Left lobe of liver (tissue), 2 donors: ENCODE results near the gene VNN1. TPM values are rescaled to one million over a fixed set of nuclear protein-coding genes. Genes with fewer than 3 reads are reported as not detected.

Source experiments
- ATAC-seq: fragments of 200-7000 bp; cut with Tn5 transposase; one replicate; pipeline ENCODE4 v1.9.1; 2020; ENCODE audit warnings: mild to moderate bottlenecking, moderate library complexity
- DNase-seq: peaks from one replicate; pipeline ENCODE4 v3.0.0-alpha.2; 2020; ENCODE audit warnings: low spot score
- total RNA-seq: library from RNA; stranded (reverse); gene quantifications from one replicate; pipeline ENCODE4 v1.2.1, GENCODE V29; 2021
- donor health status: DM: no; HTN: no; CAD: no; lungs with moderate emphysema.
- donor health status: DM: no; HTN: yes; CAD: no.

VNN1 gene, protein sequence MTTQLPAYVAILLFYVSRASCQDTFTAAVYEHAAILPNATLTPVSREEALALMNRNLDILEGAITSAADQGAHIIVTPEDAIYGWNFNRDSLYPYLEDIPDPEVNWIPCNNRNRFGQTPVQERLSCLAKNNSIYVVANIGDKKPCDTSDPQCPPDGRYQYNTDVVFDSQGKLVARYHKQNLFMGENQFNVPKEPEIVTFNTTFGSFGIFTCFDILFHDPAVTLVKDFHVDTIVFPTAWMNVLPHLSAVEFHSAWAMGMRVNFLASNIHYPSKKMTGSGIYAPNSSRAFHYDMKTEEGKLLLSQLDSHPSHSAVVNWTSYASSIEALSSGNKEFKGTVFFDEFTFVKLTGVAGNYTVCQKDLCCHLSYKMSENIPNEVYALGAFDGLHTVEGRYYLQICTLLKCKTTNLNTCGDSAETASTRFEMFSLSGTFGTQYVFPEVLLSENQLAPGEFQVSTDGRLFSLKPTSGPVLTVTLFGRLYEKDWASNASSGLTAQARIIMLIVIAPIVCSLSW
- total RNA-seq: 74.8 TPM

DNA sequence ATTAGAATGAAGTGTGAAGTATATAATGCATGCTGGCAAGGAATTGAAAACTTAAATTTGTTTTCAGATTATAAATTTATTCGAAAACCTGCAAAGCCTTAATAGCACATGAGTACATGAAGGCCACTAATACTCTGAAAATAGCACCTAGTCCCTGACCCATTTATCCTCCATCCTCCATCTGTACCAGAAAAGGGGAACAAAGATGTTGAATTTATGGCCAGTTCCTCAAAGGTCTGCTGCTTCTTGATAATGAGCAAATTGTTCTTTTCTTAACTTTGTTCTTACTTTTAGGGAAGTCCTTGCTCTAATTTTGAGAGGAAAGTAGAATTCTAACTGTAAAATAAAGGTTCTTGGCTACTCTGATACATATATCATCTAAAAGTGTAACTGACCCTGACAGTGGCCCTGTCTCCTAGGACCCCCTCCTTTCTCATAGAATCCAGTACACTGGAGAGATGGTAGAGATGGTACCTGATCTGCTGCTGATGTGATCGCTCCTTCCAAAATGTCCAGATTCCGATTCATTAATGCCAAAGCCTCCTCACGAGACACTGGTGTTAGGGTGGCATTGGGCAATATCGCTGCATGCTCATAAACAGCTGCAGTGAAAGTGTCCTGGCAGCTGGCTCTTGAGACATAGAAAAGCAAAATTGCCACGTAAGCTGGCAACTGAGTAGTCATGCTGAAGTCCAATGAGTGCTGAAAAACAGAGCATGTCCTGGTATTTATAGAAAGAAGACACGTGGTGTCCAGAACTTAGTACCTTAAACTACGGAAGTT lies at the start of gene VNN1:
TSS of gene VNN1 (minus strand) at position 704 of the 783 bp plus-strand sequence. CDS start at position 684, 20 bp downstream.
- peak; percentile 65 for ATAC-seq
- DNase-seq: peak; percentile 88

DNA sequence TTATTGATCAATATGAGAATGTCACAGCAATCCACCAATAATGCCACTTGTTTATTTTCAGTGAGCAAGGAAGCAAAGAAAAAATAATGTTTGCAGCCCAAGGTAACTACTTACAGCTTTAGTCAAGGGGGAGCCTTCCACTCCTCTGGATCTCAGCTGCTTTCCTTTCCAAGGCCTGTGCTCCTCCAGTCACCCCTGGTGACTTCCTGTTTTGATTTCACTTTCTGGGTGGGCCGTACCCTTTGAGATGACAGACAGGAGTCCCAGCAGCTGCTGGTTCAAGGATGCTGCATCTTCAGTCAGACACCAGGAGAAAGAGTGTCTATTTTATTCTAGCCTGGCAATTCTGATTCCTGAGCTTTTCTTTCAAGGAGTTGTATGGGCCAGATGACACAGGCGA lies 49.4 kb upstream of the VNN1 start:
- no peak for ATAC-seq
- no peak for DNase-seq

DNA sequence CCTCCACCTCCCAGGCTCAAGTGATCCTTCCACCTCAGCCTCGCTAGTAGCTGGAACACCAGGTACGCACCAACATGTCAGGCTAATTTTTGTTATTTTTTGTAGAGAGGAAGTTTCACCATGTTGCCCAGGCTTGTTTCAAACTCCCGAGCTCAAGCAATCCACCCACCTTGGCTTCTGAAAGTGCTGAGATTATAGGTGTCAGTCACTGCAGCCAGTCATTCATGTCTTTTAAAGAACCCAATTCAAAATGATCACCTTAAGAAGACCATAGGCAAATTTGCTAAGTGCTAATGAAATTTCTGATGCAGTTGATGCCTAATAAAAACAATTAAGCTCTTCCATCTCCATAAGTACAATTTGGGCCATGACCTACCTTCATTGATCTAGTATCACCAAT lies 46.4 kb upstream of the VNN1 start:
- no peak for ATAC-seq
- DNase-seq: no peak

DNA sequence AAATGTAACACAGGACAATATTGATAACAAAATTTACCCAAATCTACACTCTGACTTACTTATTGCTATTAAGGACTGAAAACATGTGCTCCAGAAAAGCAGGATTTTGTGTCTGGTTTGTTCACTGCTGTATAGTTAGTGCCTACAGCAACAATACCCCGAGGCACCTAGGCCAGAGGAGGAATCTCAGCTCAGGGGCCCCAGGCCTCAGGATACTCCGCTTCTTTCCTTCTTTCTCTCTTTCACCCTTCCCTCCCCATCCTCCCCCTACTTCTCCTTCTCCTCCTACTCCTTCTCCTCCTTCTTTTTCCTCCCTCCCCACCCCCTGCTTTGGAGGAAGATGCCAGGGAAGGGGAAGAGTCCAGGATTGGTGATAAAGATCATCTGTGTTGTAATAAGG lies 44.8 kb upstream of the VNN1 start:
- no peak for DNase-seq
- ATAC-seq: no peak

DNA sequence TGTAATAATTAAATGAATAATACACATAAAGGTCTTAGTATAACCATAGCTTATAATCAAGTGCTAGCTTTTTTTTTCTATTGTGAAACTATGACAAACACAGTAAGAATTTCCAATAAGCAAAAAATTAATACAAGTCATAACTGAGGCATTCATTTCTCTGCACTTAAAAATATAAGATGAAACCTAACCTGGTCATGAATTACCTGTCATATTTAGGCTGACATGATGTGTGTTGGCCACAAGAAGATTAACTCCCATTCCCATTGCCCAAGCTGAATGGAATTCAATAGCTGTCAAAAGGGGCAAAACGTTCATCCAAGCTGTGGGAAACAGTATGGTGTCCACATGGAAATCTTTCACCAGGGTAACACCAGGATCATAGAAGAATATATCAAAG lies 38.4 kb upstream of the VNN1 start:
- no peak for DNase-seq
- ATAC-seq: no peak

DNA sequence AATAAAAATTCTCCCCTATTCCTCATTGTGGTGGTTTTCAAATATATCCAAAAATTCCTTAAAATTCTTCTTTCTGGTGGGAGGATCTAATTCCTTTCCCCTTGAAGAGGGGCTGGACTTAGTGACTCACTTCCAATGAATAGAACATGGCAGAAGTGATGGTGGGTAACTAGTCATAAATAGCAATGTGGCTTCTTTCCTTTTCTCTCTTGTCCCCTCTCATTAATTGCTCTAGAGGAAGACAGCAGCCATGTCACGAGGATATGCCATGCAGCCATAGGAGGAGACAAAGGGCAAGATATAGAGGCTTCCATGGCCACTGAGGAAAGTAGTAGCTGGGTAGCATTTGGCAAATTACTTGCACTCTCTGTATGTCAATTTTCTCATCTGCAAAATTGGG lies 38.0 kb upstream of the VNN1 start:
- DNase-seq (no peak), ATAC-seq (no peak)

DNA sequence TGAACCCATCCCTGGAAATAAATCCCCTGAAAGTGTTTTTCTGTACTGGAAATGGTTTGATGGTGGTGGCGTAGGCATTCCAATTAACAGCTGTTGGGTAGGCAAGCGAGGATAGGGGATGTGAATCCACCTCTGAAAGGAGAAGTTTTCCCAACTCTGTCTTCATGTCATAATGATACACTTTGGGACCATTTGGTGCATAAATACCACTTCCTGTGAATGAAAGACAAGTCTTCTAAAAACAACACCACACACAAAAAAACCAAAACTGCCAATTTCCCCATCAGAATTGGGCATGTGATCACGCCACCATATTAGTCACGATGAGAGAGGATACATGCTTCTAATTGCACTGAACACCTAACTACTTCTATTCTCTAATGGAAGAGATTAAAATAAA lies 37.5 kb upstream of the VNN1 start:
- DNase-seq (no peak), ATAC-seq (no peak)

DNA sequence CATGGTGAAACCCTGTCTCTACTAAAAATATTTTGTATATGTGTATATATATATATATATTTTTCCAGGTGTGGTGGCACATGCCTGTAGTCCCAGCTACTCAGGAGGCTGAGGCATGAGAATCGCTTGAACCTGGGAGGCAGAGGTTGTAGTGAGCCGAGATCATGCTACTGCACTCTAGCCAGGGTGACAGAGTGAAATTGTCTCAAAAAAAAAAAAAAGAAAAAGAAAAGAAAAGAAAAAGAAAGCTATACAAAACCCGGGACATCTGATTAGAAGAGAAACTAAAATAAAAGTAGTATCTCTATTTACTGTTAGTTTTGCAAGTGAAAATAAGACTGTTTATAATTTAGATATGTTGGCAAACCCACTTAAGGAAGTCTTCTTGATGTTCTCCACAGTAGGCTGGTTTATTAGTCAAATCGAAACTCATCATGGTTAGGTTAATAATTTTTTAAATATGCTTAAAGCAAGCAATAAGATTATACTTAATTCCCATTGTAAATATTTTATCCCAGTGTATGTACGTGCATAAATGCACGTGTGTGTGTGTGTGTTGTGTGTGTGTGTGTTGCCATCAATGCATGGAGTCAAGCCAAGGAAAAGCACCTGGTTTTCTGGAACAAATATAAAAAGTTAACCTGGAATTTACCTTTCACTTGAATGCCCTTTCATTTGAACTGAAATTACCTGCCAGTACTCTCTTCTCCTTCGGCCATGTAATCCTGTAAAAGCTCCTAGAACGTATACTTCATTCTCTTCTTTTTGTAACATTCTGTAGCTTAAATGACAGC lies 36.8 kb upstream of the VNN1 start:
- ATAC-seq: peak; percentile 57
- DNase-seq: no peak

DNA sequence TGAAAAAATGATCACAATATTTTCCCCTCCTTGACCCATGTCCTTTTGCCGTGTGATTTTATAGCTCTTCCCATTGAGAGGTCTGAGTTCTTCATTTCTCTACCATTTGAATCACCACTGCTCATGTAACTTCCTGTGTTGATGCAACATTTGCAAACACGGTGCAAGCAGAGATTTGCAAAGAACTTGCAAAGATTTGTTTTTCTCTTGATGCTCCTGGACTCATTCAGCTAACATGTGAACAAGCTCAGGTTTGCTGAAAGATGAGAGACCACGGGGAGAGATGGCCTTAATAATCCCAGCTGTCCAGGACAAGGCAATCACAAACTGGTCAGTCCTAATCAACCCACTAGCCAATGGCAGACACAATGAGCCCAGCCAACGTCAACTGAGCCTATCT lies 35.3 kb upstream of the VNN1 start:
- ATAC-seq: peak; percentile 77
- no peak for DNase-seq

DNA sequence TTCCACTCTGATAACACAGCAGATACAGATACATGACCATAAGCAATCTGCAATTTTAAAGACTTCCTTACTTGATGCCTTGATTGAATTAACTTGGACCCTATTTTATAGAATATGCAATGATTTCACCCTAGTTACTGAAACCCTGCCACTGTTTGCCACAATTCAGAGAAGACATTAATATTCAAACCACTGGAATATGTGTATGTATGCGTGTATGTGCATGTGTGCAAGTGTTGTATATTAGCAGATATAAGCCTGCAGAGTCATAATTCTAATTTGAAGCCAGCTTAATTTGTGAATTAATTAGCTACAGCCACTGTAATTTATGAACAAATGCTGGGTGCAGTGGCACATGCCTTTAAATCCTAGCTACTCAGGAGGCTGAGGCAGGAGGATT lies 34.6 kb upstream of the VNN1 start:
- DNase-seq (no peak), ATAC-seq (no peak)

DNA sequence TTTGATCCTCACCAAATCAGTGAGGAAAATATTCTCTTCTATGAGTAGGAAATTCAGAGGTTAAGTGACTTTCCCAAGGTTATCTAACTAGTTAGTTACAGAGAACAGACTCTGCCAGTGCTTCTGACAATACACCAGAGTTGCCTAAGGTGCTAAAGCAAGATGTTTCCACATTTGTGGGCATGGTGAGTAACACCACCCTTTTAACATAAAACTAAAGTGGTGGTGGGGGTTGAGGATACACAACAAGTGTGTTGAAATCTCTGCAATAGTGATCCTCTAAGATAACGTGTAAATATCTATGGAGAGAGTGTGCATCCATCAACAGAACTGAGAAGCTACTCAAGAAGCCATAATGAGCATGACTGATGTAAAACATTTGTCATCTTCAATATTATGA lies 32.2 kb upstream of the VNN1 start:
- no peak for ATAC-seq
- no peak for DNase-seq

DNA sequence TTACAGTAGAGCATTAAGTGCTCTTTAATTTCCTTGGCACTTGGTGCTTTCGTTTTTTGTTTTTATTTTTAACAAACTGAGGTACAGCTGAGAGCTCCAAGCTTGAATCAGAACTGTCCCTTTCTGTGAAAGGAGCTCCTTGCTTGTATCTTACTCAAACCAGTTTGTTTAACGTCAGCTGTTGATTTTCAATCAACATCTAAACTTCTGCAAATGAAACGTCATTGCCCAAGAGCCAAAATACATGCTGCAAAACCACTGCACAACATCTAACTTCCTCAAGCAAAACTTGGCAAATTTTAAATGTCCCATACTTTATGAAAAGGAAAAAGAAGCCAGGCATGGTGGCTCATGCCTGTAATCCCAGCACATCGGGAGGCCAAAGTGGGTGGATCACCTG lies 28.6 kb upstream of the VNN1 start:
- ATAC-seq (no peak), DNase-seq (no peak)

DNA sequence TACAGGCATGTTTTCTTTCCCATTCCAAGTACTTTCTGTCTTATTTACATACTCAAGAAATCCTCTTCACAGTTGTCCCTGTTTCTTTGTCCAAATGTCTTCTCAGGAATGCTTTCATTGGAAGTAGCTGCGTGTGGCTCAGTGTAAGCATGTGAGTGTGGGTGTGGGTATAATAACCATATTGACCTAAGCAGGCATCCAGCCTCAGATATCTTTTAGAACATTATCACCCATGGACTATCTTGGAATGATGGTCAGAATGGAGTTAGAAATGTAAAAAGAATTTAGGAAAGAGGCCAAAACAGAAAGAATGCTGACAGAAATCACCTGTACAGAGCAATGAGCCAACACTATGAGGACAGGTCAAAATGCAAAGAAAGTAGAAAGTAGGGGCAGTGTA lies 27.4 kb upstream of the VNN1 start:
- DNase-seq (no peak), ATAC-seq (no peak)

DNA sequence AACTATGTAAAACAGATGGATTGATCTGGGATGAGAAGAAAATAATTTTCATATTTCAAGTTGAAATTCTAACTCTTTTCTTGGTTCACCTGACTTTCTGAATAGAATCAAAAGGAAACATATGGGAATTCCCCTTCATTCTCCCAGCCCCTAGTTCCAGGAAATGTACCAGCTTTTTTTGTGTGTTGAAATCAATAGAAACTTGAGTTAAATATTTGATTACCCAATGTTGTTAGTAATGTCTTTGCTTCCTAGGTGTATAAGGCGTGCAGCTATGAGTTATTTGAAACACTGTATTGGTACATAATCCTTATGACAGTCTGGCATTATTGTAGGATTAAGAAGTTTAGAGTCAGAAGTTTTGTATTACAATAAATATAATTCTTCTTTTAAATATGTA lies 22.4 kb upstream of the VNN1 start:
- DNase-seq (no peak), ATAC-seq (peak; percentile 18)

DNA sequence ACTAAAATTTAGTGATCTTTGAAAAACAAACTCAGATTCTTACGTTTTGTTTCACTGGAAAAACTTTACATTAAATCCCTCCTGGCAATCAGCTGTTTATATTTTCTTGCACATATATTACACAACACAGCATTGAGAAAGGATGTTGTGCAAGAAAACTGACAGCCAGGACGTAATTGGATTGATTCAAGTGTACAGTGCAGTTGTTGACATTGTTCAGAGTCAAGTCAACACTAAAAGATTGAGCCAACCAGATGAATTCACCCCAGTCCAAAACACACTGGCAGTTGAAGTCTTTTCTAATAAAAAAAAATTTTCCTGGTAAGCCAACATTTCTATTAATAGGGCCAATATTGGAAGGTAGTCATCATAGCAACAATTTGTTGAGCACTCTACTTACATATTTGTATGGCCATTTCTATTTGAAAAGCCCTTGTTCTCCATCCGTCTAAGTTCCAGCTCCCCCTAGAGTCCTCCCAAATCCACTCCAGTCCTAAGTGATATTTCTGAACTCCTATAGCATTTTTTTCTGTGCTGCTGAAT lies 20.9 kb upstream of the VNN1 start:
- no peak for DNase-seq
- ATAC-seq: peak; percentile 79

DNA sequence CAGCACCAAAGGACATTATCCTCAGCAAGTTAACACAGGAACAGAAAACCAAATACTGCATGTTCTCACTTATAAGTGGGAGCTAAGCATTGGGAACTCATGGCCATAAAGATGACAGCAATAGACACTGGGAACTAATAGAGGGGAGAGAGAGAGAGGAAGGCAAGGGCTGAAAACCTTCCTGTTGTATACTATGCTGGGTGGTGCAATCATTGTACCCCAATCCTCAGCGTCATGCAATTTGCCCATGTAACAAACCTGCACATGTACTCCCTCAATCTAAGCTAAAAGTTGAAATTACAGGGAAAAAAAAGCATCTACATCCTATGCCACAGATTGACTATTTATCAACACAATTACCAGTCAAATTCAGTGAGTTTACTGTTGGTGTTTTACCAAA lies 20.0 kb upstream of the VNN1 start:
- ATAC-seq: peak; percentile 61
- DNase-seq: no peak

DNA sequence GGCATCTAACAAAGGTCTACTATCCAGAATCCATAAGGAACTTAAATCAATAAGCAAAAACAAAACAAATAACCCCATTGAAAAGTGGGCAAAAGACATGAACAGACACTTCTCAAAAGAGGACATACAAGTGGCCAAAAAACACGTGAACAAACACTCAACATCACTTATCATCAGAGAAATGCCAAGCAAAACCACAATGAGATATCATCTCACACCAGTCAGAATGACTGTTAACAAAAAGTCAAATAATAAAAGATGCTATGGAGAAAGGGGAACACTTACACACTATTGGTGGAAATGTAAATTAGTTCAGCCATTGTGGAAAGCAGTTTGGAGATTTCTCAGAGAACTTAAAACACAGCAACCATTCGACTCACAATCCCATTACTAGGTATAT lies 19.4 kb upstream of the VNN1 start:
- DNase-seq (no peak), ATAC-seq (no peak)

DNA sequence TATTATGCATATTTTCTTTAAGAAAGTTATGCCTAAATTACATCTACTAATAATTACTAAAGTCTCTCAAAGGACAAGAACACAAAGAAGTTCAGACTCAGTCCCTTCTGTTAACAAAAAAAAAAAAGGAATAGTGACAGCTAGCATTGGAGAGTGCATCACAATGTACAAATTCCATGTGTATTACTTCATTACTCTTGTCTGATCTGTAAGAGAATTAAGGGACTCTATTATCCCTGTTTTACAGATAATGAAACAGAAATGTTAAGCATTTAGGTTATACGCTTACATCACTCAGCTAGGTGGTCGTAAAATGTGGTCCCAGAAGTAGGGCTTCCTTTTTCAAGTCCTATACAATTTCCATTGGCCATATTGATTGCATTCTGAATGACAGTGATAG lies 17.2 kb upstream of the VNN1 start:
- DNase-seq (no peak), ATAC-seq (no peak)

DNA sequence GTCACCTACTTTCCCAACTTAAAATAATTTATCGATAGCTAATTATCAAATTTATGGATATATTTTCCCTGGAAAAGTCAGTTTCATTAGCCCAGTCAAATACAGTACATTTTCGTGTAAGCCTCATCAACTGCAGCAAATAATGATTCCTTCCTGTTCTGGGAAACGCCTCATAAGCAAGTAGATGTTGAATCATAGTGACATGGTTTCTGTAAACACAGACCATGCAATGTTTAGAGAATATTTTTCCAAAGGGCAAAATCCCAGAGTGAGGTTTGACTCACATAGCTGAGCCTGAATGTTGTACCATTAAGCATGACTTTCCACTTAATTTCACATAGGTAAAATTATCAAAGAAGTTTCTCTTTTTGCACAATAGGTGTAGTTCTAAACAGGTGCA lies 16.7 kb upstream of the VNN1 start:
- ATAC-seq (peak; percentile 71), DNase-seq (no peak)

DNA sequence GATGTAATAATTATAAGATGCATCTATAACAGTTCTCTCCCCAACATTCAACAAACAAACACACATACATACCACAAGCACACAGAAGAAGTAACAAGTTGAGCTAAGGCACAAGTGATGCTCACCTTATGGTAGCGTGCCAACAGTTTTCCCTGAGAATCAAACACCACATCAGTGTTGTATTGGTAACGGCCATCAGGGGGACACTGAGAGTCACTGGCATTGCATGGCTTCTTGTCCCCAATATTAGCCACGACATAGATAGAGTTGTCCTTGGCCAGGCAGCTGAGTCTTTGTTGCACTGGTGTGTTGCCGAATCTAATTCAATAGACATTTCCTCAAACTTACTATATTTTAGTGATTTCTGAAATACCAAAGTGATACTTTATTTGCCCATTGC lies 14.8 kb upstream of the VNN1 start:
- peak; percentile 17 for ATAC-seq
- DNase-seq: no peak

DNA sequence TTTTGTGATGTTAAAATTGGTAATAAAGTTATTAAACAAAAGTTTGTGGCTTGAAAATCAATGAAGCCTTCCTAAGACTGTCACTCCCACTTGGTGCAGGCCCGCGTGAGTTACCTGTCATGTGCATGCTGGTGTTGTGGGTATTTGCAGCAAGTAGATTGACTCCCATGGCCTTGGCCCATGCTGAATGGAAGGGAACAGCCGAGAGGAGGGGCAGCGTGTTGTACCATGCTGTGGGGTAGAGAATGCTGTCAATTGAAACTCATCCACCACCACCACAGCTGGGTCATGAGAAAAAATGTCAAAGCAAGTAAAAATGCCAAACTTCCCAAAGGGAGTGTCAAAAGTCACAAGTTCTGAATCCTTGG lies 12.7 kb upstream of the VNN1 start:
- ATAC-seq (no peak), DNase-seq (no peak)
